WTC11 (cell line): ENCODE results near the gene GRM1. TPM values are rescaled to one million over a fixed set of nuclear protein-coding genes. Genes with fewer than 3 reads are reported as not detected.
A peak's percentile ranks its signal among the peaks of the same experiment; 100 is the strongest.

Experiments used
- ATAC-seq: fragments of 200-7000 bp; cut with Tn5 transposase; 2 replicates; pipeline ENCODE4 v1.10.0; 2021; ENCODE audit warnings: mild to moderate bottlenecking, moderate library complexity
- CTCF ChIA-PET: fragments of 300-600 bp; sonication (Branson Sonifier 250); formaldehyde crosslinking; loops from one replicate; lab custom pipeline; 2021; ENCODE audit warnings: antibody characterized with exemption; lab: Charles Lee
- POLR2A ChIA-PET: fragments of 350-600 bp; sonication (Branson Sonifier 250); formaldehyde crosslinking; loops from one replicate; lab custom pipeline; 2021; ENCODE audit warnings: antibody characterized with exemption; lab: Charles Lee
- DNase-seq: peaks from one replicate; pipeline ENCODE4 v3.0.0; 2021; ENCODE audit warnings: low spot score
- H3K27ac Mint-ChIP-seq: 2 replicates; pipeline ENCODE4 v1.8.0; 2021; ENCODE audit warnings: mixed read lengths
- H3K27me3 Mint-ChIP-seq: 2 replicates; pipeline ENCODE4 v1.8.0; 2021; ENCODE audit warnings: low read depth, mild to moderate bottlenecking, moderate library complexity, mixed read lengths
- H3K36me3 Mint-ChIP-seq: 2 replicates; pipeline ENCODE4 v1.8.0; 2021; ENCODE audit warnings: mixed read lengths
- H3K4me1 Mint-ChIP-seq: 2 replicates; pipeline ENCODE4 v1.8.0; 2022; ENCODE audit warnings: mixed read lengths
- H3K4me3 Mint-ChIP-seq: 2 replicates; pipeline ENCODE4 v1.8.0; 2021; ENCODE audit warnings: mild to moderate bottlenecking, moderate library complexity, mixed read lengths
- H3K9me3 Mint-ChIP-seq: 2 replicates; pipeline ENCODE4 v1.8.0; 2021; ENCODE audit warnings: mixed read lengths
- ELF4 ChIP-seq: sonication (generic); formaldehyde crosslinking; IDR thresholded peaks from 2 replicates; pipeline ENCODE4 v1.8.1; 2022; ENCODE audit warnings: low read depth, mild to moderate bottlenecking, moderate library complexity, missing genetic modification reagents
- JAZF1 ChIP-seq: fragments of 250-450 bp; sonication (Bioruptor Pico); IDR thresholded peaks from 2 replicates; pipeline ENCODE4 v1.9.0; 2021; ENCODE audit warnings: moderate library complexity, mild to moderate bottlenecking, inconsistent platforms
- JUN ChIP-seq: sonication (generic); formaldehyde crosslinking; IDR thresholded peaks from 2 replicates; pipeline ENCODE4 v1.8.0; 2023; ENCODE audit warnings: mild to moderate bottlenecking, missing genetic modification reagents
- NFYB ChIP-seq: sonication (generic); formaldehyde crosslinking; conservative IDR thresholded peaks from 2 replicates; pipeline ENCODE4 v1.8.0; 2022; ENCODE audit warnings: low read depth, missing genetic modification reagents
- NR3C1 ChIP-seq: sonication (generic); formaldehyde crosslinking; conservative IDR thresholded peaks from 2 replicates; pipeline ENCODE4 v1.8.1; 2023; ENCODE audit warnings: low read depth, mild to moderate bottlenecking, missing genetic modification reagents
- OVOL2 ChIP-seq: fragments of 250-450 bp; sonication (Bioruptor Pico); IDR thresholded peaks from 2 replicates; pipeline ENCODE4 v1.9.0; 2021; ENCODE audit warnings: mild to moderate bottlenecking, borderline replicate concordance
- SMAD3 ChIP-seq: sonication (generic); formaldehyde crosslinking; IDR thresholded peaks from 2 replicates; pipeline ENCODE4 v1.8.0; 2022; ENCODE audit warnings: missing genetic modification reagents, mild to moderate bottlenecking, borderline replicate concordance
- TEAD1 ChIP-seq: sonication (generic); formaldehyde crosslinking; IDR thresholded peaks from 2 replicates; pipeline ENCODE4 v1.8.0; 2022; ENCODE audit warnings: mild to moderate bottlenecking, missing genetic modification reagents
- ZNF232 ChIP-seq: sonication (generic); formaldehyde crosslinking; IDR thresholded peaks from 2 replicates; pipeline ENCODE4 v1.8.0; 2022; ENCODE audit warnings: mild to moderate bottlenecking, missing genetic modification reagents
- ZNF263 ChIP-seq: sonication (generic); formaldehyde crosslinking; IDR thresholded peaks from 2 replicates; pipeline ENCODE4 v1.8.1; 2022; ENCODE audit warnings: low read depth, mild to moderate bottlenecking, moderate library complexity, missing genetic modification reagents
- ZNF317 ChIP-seq: sonication (generic); formaldehyde crosslinking; IDR thresholded peaks from 2 replicates; pipeline ENCODE4 v1.8.1; 2023; ENCODE audit warnings: low read depth, mild to moderate bottlenecking, moderate library complexity, missing genetic modification reagents, borderline replicate concordance
- ZNF416 ChIP-seq: fragments of 250-450 bp; sonication (Bioruptor Pico); IDR thresholded peaks from 2 replicates; pipeline ENCODE4 v1.9.0; 2021; ENCODE audit warnings: mild to moderate bottlenecking, inconsistent platforms
- total RNA-seq: library from RNA; stranded (reverse); gene quantifications from 3 replicates; pipeline ENCODE4 v1.2.3, GENCODE V29; 2021
- TF ChIP-seq, protein P1 (sequence below): sonication (generic); formaldehyde crosslinking; IDR thresholded peaks from 2 replicates; pipeline ENCODE4 v1.8.0; 2023; ENCODE audit warnings: mild to moderate bottlenecking, missing genetic modification reagents
- TF ChIP-seq, protein P2 (sequence below): fragments of 200-600 bp; IDR thresholded peaks from 2 replicates; pipeline ENCODE4 v1.8.0; 2022; ENCODE audit warnings: antibody characterized with exemption
- TF ChIP-seq, protein P3 (sequence below): sonication (generic); formaldehyde crosslinking; IDR thresholded peaks from 2 replicates; pipeline ENCODE4 v1.8.1; 2022; ENCODE audit warnings: mild to moderate bottlenecking, moderate library complexity, missing genetic modification reagents
- TF ChIP-seq, protein P4 (sequence below): sonication (generic); formaldehyde crosslinking; conservative IDR thresholded peaks from 2 replicates; pipeline ENCODE4 v1.8.1; 2023; ENCODE audit warnings: mild to moderate bottlenecking, low read depth, missing genetic modification reagents, moderate library complexity
- TF ChIP-seq, protein P5 (sequence below): sonication (generic); formaldehyde crosslinking; IDR thresholded peaks from 2 replicates; pipeline ENCODE4 v1.8.0; 2023; ENCODE audit warnings: missing genetic modification reagents, mild to moderate bottlenecking, borderline replicate concordance

Gene GRM1
- total RNA-seq, 1 experiment from 2014 or later: 0.46 TPM

DNA sequence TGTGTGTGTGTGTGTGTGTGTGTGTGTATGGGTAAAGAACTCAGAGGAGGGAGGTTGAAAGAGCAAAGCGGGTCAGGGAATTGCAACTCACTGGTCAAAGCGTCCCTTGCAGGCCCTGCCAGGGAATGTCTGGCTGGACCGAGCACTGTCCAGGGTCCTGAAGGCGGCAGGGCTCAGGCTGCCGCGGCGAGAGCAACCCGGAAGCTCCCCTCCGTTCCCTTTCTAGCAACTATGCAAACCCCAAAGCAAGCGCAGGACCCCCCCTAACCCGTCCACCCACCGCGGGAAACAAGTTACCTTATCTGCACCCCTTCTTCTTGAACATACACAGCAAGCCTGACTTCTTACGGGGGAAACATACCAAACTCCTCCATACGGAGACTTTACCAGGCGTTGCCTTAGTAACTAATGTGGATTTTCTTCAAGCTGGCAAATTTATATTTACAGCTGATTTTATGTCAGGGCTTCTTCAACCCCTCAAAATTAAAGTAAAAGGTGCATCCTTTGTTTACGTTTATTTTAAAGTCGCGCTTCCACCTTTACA lies 538 bp upstream of the GRM1 start (continued):
- peak; percentile 96 for TF ChIP-seq TEAD1 (CRISPR knock-in tag)
- TF ChIP-seq JAZF1 (CRISPR knock-in tag): no peak
- TF ChIP-seq, protein P1, sequence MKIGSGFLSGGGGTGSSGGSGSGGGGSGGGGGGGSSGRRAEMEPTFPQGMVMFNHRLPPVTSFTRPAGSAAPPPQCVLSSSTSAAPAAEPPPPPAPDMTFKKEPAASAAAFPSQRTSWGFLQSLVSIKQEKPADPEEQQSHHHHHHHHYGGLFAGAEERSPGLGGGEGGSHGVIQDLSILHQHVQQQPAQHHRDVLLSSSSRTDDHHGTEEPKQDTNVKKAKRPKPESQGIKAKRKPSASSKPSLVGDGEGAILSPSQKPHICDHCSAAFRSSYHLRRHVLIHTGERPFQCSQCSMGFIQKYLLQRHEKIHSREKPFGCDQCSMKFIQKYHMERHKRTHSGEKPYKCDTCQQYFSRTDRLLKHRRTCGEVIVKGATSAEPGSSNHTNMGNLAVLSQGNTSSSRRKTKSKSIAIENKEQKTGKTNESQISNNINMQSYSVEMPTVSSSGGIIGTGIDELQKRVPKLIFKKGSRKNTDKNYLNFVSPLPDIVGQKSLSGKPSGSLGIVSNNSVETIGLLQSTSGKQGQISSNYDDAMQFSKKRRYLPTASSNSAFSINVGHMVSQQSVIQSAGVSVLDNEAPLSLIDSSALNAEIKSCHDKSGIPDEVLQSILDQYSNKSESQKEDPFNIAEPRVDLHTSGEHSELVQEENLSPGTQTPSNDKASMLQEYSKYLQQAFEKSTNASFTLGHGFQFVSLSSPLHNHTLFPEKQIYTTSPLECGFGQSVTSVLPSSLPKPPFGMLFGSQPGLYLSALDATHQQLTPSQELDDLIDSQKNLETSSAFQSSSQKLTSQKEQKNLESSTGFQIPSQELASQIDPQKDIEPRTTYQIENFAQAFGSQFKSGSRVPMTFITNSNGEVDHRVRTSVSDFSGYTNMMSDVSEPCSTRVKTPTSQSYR (CRISPR knock-in tag): peak; percentile 73; the same call in 1 of the 2 replicates

DNA sequence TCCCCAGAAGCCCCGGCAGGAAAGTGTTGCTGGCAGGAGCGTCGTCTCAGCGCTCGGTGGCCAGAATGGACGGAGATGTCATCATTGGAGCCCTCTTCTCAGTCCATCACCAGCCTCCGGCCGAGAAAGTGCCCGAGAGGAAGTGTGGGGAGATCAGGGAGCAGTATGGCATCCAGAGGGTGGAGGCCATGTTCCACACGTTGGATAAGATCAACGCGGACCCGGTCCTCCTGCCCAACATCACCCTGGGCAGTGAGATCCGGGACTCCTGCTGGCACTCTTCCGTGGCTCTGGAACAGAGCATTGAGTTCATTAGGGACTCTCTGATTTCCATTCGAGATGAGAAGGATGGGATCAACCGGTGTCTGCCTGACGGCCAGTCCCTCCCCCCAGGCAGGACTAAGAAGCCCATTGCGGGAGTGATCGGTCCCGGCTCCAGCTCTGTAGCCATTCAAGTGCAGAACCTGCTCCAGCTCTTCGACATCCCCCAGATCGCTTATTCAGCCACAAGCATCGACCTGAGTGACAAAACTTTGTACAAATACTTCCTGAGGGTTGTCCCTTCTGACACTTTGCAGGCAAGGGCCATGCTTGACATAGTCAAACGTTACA lies 817 bp downstream of the GRM1 start:
- peak overlapping the region; percentile 80 for H3K4me3 Mint-ChIP-seq
- no peak for ATAC-seq
- peaks cover under 1% of the 10 kb centered on the region; the same call in 1 of the 2 replicates for H3K9me3 Mint-ChIP-seq
- POLR2A ChIA-PET: no interaction called here
- CTCF ChIA-PET: interaction anchor here (1.4 to 1.7 kb wide), 3 partner anchors 8 to 65 kb away, joined by 10 to 14 read pairs (median 10); partner anchors contain the start of gene SHPRH
- TF ChIP-seq, protein P2, sequence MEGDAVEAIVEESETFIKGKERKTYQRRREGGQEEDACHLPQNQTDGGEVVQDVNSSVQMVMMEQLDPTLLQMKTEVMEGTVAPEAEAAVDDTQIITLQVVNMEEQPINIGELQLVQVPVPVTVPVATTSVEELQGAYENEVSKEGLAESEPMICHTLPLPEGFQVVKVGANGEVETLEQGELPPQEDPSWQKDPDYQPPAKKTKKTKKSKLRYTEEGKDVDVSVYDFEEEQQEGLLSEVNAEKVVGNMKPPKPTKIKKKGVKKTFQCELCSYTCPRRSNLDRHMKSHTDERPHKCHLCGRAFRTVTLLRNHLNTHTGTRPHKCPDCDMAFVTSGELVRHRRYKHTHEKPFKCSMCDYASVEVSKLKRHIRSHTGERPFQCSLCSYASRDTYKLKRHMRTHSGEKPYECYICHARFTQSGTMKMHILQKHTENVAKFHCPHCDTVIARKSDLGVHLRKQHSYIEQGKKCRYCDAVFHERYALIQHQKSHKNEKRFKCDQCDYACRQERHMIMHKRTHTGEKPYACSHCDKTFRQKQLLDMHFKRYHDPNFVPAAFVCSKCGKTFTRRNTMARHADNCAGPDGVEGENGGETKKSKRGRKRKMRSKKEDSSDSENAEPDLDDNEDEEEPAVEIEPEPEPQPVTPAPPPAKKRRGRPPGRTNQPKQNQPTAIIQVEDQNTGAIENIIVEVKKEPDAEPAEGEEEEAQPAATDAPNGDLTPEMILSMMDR: no peak
- TF ChIP-seq, protein P3, sequence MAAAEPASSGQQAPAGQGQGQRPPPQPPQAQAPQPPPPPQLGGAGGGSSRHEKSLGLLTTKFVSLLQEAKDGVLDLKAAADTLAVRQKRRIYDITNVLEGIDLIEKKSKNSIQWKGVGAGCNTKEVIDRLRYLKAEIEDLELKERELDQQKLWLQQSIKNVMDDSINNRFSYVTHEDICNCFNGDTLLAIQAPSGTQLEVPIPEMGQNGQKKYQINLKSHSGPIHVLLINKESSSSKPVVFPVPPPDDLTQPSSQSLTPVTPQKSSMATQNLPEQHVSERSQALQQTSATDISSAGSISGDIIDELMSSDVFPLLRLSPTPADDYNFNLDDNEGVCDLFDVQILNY (CRISPR knock-in tag): no peak
- TF ChIP-seq ZNF317 (CRISPR knock-in tag) (no peak), ELF4 (CRISPR knock-in tag) (no peak), JUN (no peak)
- TF ChIP-seq, all 79 proteins: peak for 0
- Mint-ChIP-seq H3K36me3 (no peaks in the 10 kb centered on the region), H3K27me3 (peaks cover 55% of the 10 kb centered on the region), H3K4me1 (peaks cover 20% of the 10 kb centered on the region), H3K27ac (no peak overlapping the region)
- DNase-seq: no peak

DNA sequence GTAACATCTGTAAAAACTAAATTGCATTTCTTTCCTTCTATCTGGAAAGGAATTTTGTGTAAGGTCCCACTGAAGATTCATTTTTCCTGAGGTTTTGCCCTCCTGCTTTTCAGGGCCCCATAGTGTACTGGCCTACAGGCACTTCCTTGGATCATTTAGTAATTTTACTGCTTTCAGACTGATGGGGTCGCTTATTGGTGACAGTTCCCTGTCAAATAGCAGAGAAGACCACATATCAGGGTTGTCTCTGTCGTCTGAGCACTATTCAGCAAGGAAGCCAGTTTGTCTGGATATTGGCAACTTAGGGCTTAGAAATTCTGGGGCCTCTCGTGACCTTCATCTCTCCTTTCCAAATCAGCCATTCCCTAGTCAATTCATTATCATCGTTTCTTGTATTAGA lies 3.5 kb downstream of the GRM1 start:
- Mint-ChIP-seq H3K27me3 (peaks cover 43% of the 10 kb centered on the region), H3K27ac (no peak overlapping the region), H3K4me1 (peaks cover 10% of the 10 kb centered on the region), H3K9me3 (no peaks in the 10 kb centered on the region), H3K4me3 (no peak overlapping the region), H3K36me3 (no peaks in the 10 kb centered on the region)
- ChIA-PET POLR2A (no interaction called here), CTCF (no interaction called here)
- no peak for ATAC-seq
- no peak for DNase-seq
- TF ChIP-seq OVOL2 (no peak), ZNF416 (CRISPR knock-in tag) (no peak), SMAD3 (CRISPR knock-in tag) (no peak), NFYB (no peak), ZNF232 (CRISPR knock-in tag) (no peak), ZNF263 (CRISPR knock-in tag) (no peak), NR3C1 (no peak)
- TF ChIP-seq, protein P4, sequence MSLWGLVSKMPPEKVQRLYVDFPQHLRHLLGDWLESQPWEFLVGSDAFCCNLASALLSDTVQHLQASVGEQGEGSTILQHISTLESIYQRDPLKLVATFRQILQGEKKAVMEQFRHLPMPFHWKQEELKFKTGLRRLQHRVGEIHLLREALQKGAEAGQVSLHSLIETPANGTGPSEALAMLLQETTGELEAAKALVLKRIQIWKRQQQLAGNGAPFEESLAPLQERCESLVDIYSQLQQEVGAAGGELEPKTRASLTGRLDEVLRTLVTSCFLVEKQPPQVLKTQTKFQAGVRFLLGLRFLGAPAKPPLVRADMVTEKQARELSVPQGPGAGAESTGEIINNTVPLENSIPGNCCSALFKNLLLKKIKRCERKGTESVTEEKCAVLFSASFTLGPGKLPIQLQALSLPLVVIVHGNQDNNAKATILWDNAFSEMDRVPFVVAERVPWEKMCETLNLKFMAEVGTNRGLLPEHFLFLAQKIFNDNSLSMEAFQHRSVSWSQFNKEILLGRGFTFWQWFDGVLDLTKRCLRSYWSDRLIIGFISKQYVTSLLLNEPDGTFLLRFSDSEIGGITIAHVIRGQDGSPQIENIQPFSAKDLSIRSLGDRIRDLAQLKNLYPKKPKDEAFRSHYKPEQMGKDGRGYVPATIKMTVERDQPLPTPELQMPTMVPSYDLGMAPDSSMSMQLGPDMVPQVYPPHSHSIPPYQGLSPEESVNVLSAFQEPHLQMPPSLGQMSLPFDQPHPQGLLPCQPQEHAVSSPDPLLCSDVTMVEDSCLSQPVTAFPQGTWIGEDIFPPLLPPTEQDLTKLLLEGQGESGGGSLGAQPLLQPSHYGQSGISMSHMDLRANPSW (CRISPR knock-in tag): no peak
- TF ChIP-seq, protein P5, sequence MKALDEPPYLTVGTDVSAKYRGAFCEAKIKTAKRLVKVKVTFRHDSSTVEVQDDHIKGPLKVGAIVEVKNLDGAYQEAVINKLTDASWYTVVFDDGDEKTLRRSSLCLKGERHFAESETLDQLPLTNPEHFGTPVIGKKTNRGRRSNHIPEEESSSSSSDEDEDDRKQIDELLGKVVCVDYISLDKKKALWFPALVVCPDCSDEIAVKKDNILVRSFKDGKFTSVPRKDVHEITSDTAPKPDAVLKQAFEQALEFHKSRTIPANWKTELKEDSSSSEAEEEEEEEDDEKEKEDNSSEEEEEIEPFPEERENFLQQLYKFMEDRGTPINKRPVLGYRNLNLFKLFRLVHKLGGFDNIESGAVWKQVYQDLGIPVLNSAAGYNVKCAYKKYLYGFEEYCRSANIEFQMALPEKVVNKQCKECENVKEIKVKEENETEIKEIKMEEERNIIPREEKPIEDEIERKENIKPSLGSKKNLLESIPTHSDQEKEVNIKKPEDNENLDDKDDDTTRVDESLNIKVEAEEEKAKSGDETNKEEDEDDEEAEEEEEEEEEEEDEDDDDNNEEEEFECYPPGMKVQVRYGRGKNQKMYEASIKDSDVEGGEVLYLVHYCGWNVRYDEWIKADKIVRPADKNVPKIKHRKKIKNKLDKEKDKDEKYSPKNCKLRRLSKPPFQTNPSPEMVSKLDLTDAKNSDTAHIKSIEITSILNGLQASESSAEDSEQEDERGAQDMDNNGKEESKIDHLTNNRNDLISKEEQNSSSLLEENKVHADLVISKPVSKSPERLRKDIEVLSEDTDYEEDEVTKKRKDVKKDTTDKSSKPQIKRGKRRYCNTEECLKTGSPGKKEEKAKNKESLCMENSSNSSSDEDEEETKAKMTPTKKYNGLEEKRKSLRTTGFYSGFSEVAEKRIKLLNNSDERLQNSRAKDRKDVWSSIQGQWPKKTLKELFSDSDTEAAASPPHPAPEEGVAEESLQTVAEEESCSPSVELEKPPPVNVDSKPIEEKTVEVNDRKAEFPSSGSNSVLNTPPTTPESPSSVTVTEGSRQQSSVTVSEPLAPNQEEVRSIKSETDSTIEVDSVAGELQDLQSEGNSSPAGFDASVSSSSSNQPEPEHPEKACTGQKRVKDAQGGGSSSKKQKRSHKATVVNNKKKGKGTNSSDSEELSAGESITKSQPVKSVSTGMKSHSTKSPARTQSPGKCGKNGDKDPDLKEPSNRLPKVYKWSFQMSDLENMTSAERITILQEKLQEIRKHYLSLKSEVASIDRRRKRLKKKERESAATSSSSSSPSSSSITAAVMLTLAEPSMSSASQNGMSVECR: no peak
- TF ChIP-seq, protein P2: no peak
